Stimulated activated CD8-positive, alpha-beta memory T cell treated with anti-CD3 and anti-CD28 coated beads, Interleukin-7, amount 100 ng/mL, for 1 hour (primary cell): ENCODE results near the gene SAMD7.

ENCODE experiments used
- DNase-seq, 2 donors: peaks; one replicate each; pipeline ENCODE4 v3.0.0-alpha.2; 2020; ENCODE audit warnings: low read depth in 2 of 2

SAMD7 gene

GRCh38 chr3:169907944-169908343, 3.4 kb upstream of the SAMD7 start:
- DNase-seq: no peak

GRCh38 chr3:169913323-169913722, 2.0 kb downstream of the SAMD7 start:
- no peak for DNase-seq

GRCh38 chr3:169914321-169914720, 2.9 kb downstream of the SAMD7 start:
- no peak for DNase-seq

GRCh38 chr3:169923189-169923588, 11.8 kb downstream of the SAMD7 start:
- no peak for DNase-seq

GRCh38 chr3:169923831-169924230, 12.5 kb downstream of the SAMD7 start:
- no peak for DNase-seq

- DNase-seq: no peak
These were observed 18.6 kb downstream of the SAMD7 start for GRCh38 chr3:169929830-169930519.

GRCh38 chr3:169930843-169931242, 19.5 kb downstream of the SAMD7 start:
- no peak for DNase-seq

GRCh38 chr3:169931747-169932520, 20.6 kb downstream of the SAMD7 start:
- DNase-seq: no peak

- no peak for DNase-seq
These were observed 27.9 kb downstream of the SAMD7 start for GRCh38 chr3:169939320-169939719.

- DNase-seq: no peak
These were observed 28.4 kb downstream of the SAMD7 start for GRCh38 chr3:169939751-169940150.

- no peak for DNase-seq
These were observed 29.3 kb downstream of the SAMD7 start for GRCh38 chr3:169940470-169941181.

GRCh38 chr3:169945313-169945712, 33.9 kb downstream of the SAMD7 start:
- DNase-seq: no peak

GRCh38 chr3:169946336-169946735, 35.0 kb downstream of the SAMD7 start:
- no peak for DNase-seq

GRCh38 chr3:169948559-169949448, 37.4 kb downstream of the SAMD7 start:
- DNase-seq: no peak

GRCh38 chr3:169952045-169952444, 40.7 kb downstream of the SAMD7 start:
- no peak for DNase-seq

GRCh38 chr3:169953462-169954141, 42.2 kb downstream of the SAMD7 start:
- DNase-seq: no peak

GRCh38 chr3:169954142-169954756, 42.9 kb downstream of the SAMD7 start:
- DNase-seq: no peak

GRCh38 chr3:169955406-169955805, 44.0 kb downstream of the SAMD7 start:
- DNase-seq: no peak

GRCh38 chr3:169964176-169964575, 52.8 kb downstream of the SAMD7 start:
- no peak for DNase-seq

GRCh38 chr3:169965562-169966427, 54.4 kb downstream of the SAMD7 start:
- DNase-seq: no peak
